NCI-H146 treated with DMSO at 0.1 percent for 48 hours (cell line): Measurements from ENCODE around the gene PCGF5.
"Not testable (repeated sequence)": the region's sequence is repeated elsewhere in the genome, so short reads cannot be mapped to it uniquely, and the experiment has no call there.

Experiments
- DNase-seq: peaks from one replicate; lab custom pipeline; 2025; ENCODE audit not compliant: unreplicated experiment; lab: John Stamatoyannopoulos, UW

The PCGF5 gene

DNA sequence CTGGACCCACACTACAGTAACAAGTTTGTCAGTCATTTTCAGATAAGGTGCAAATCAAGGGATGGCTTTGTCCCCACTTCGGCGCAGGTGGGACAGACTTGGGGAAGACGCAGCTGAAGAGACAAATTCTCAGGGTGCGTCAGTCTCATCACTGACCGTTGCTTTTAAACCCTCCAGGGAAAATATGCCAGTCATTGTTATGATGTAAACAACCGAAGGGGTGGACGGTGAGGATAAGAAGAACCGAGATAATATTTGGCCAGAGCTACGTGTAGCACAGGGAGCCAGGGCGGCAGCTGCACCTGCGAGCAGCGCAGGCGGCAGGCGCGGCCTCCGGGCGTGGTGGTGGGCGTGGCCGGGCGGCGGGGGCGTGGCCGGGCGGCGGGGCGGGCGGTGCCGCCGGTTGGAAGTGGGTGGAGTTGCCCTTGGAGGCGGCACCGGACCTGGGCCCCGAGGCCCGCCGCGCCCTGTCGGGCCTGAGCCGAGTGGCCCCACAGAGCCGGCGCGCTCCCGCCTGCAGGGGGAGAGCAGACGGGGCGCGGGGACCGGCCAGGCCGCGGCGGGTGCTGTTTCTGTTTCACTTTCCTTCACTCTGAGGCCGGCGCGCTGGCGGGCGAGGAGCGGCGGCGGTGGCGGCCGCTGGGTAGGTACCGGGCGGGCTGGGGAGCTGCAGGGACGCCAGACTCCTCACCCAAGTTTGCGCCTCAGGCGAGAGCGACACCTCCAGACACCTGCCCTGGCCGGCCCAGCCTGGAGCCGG lies at the start of gene PCGF5:
Gene PCGF5, plus strand, starts transcription at position 470 of the 760 bp plus-strand sequence. CDS start 2,209 bp downstream, outside the sequence.
- peak; percentile 88 for DNase-seq

DNA sequence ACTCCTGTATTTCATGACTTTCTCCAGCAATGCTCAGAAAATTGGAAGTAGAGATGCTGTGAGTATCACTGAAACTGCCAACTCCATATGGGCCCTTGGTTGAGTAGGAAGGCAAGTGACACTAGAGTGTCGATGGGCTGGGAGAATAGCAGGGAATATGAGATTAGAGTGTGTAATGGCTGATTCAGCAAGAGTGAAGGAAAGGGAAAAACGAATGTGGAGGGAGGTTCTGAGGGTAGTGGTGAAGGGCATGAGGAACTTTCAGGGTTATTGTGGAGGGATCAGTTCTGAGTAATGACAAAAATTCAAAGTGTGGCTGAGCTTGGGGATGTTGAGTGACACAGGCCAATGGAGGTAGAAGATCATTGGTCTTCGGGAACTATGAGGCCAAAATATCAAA lies 49.0 kb upstream of the PCGF5 start:
- no peak for DNase-seq

- DNase-seq: no peak
Measured at GRCh38 chr10:91172348-91172747, 48.1 kb upstream of the PCGF5 start.

DNA sequence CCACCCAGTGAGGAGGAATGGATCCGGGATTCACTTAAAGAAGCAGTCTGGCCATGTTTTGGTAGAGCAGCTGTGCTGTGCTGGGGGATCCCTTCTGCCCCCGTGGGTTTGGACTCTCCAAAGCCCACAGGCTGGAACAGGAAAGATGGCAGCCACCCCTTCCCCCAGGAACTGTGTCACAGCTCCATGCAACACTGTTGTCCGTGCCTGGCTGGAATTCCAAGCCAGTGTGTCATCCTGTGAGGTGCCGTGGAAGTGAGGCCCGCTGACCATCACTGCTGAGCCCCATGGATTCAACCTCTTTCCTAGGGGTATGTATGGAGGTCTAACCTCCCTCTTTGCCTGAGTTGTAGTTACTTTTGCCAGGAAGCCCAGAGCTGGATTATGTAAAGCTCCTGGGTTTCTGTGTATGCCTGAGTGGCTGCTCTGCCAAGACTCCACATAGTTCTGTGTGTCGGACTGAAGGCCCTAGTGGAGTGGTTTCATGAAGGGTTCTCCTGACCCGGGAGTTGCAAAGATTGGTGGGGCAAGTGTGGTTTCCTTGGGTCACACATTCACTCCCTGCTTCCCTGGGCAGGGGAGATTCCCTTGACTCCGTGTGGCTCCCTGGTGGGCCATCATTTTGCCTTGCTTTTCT lies 35.1 kb upstream of the PCGF5 start:
- DNase-seq: no peak

DNA sequence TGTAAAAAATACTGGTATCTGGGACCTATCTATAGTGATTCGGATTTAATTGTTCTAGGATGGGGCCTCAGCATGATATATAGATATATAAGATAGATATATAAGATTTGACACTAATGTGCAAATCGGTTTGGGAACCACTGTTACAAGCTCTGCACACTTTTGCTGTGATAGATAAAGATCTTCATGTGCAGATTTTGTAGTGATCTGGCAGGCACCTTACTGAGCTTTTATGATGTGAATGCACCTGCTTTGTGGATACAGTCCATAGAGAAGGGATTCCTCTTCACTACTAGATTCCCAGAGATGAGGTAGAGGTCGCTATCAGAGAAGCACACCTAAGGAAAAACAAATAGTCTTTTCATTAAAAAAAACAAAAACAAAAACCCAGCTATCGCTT lies 33.3 kb upstream of the PCGF5 start:
- DNase-seq: no peak

DNA sequence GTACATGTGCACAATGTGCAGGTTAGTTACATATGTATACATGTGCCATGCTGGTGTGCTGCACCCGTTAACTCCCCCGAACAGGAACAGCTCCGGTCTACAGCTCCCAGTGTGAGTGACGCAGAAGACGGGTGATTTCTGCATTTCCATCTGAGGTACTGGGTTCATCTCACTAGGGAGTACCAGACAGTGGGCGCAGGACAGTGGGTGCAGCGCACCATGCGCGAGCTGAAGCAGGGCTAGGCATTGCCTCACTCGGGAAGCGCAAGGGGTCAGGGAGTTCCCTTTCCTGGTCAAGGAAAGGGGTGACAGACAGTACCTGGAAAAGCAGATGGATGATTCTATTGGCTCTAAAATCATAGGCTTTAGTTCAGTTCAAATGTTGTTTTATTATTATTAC lies 32.5 kb upstream of the PCGF5 start:
- not testable (repeated sequence) for DNase-seq

DNA sequence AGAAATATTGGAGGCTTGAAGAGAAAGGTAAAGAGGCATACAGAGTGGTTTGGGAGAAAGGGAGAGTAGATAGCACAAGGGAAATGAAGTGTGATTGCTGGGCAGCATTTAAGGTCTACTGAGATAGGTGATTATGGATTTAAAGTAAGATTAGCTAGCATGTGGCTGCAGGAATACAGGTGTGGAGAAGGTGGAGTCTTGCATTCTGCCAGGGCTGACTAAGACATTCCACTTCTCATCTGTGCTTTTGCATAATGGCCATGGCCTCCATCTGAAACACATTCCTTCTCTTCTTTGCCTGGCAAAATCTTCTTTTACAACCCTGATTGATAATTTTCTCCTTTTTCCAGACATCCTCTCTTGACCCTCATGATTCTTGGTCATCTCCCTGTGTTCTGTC lies 31.6 kb upstream of the PCGF5 start:
- no peak for DNase-seq

- DNase-seq: no peak
Measured at GRCh38 chr10:91190388-91190870, 30.0 kb upstream of the PCGF5 start.

GRCh38 chr10:91190876-91191583 lies 29.4 kb upstream of the PCGF5 start:
- DNase-seq: no peak

DNA sequence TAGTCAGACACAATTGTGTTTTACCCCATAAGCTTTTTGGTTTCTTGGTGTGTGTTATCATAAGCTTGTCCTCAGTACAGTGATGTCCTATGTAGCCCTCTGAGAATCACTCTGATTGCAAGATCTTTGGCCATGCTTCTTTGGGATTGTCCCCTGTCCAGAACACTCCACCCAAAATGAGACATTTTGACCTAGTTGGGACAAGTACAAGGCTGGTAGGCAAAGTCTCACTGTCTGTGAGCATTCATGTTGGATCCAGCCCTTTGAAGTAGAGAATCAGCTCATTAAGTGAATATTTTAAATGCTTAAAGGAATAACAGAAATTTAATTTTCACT lies 28.9 kb upstream of the PCGF5 start:
- no peak for DNase-seq

- no peak for DNase-seq
Measured at GRCh38 chr10:91194497-91195179, 25.8 kb upstream of the PCGF5 start.

GRCh38 chr10:91196268-91197048 lies 24.0 kb upstream of the PCGF5 start:
- no peak for DNase-seq

GRCh38 chr10:91197127-91197526 lies 23.3 kb upstream of the PCGF5 start:
- peak; percentile 65 for DNase-seq

GRCh38 chr10:91198781-91199180 lies 21.7 kb upstream of the PCGF5 start:
- no peak for DNase-seq

GRCh38 chr10:91200314-91201212 lies 19.9 kb upstream of the PCGF5 start:
- DNase-seq: peak; percentile 70

- DNase-seq: no peak
Measured at GRCh38 chr10:91201213-91201996, 19.1 kb upstream of the PCGF5 start.

DNA sequence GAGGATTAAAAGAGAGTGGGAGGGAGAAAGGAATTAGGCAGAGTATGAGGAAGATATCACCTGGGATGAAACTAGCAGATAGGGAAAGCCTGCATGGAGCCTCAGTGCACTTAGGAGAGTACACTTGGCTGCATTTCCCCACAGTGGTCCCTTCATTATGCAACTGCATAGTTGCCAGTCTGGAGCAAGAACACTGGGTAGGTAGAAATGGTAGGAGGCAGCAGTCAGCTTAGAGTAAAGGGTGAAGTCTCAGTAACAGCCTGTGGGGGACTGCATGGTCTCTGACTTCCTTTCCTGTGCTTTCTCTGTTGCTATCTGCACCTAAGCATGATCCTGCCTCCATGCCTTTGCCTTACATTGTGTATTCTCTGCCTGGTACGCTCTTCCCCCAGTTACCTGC lies 14.0 kb upstream of the PCGF5 start:
- no peak for DNase-seq

DNA sequence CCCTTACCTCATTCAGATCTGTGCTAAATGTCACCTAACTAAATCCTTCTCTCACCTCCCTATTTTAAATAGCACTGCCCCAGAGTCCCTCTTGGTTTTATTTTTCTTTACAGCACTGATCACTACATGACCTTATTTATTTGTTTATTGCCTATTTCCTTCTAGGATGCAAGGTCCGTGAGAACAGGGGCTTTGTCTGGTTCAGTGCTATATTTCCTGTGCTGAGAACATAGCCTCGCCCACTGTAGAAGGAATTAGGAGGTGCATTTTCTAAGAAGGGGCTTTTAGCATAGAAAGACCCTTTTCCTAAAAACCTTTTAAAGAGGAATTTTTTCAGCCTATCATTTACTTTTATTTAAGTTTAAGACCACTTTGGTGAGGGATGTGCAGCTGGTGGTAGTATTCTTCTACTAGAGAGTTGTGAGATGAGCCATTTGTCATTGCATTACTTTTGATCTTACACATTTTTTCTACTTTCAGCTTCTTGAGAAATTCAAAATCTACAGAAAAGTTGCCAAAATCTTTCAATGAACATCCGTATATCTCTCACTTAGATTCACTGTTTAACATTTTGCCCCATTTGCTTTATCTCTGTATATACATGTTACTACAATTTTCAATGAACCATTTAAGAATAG lies 13.5 kb upstream of the PCGF5 start:
- DNase-seq: no peak
